Activated CD4-positive, alpha-beta T cell treated with anti-CD3 and anti-CD28 coated beads for 1 hour (primary cell): ENCODE results near the gene LRRC8D.

Experiments
- DNase-seq: peaks from one replicate; pipeline ENCODE4 v3.0.0-alpha.2; 2020

Gene LRRC8D

GRCh38 chr1:89872567-89872966, 51.7 kb downstream of the LRRC8D start:
- DNase-seq: no peak

DNA sequence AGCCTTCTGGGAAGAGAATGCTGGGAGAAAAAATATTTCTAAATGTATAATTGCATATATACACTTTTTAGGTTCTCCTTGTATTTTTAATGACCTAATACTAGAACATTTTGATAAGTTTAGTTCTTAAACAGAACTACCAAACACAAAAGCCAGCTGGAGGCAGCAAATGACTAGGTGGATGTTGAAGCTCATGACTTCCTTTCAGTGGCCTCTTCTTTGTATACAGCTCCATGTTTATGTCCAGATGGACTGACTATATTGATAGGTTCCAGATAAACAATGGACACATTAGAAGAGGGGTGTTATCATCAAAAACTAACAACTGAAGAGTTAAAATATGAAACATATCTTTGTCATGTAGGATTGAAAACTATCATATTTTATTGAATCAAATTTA, 52.5 kb downstream of the LRRC8D start:
- no peak for DNase-seq

DNA sequence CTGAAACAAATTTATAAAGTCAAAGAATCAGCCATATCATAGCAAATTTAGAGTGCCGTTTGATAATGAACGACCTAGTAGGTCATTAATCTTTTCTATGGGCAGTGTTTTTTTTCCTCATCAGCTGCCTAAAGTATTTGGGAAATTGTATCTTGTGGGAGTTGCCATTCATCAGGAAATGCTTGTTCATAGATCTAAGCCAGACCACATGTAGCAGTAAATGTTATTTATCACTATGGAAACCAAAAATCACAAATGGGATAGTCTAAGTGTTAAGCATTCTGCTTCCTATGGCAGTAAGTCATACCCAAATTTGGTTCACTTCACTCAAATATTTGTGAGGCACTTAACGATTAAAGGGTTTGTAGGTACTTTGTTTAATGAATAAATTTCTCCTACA, 52.9 kb downstream of the LRRC8D start:
- no peak for DNase-seq

DNA sequence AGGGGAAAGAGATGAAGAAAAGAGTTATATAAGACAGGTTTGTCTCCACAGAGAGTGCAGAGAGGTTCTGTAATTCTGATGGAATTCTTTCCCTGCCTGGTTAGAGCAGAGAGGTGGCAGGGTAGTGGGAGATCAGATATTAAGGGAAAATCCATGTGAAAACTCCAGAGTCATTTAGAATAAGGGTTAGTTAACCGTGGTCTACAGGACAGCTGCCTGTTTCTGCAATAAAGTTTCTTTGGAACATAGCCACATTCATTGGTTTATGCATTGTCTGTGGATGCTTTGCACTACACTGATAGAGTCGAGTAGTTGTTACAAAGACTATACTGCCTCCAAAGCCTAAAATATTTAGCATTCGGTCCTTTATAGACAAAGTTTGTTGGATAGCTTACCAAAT, 55.6 kb downstream of the LRRC8D start:
- no peak for DNase-seq

DNA sequence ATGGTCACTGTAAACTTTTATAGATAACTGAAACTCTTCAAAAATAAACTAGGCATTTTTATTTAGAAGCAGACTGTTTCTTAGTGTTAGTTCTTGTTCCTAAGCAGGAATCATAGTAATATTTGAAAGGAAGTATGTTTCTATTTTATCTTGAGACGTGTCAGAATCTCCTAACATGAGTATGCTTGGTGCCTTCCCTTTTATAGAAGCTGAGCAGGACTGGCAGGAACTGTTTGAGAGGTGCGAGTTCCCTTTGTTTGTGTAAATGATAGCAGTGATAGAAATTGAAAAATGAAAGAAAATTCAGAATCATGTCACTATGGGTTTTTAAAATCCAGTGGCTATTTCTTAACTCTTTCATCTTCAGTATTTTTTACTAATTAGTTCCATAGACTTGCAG, 56.9 kb downstream of the LRRC8D start:
- no peak for DNase-seq

GRCh38 chr1:89878256-89878655, 57.4 kb downstream of the LRRC8D start:
- no peak for DNase-seq

GRCh38 chr1:89880679-89881078, 59.8 kb downstream of the LRRC8D start:
- no peak for DNase-seq

DNA sequence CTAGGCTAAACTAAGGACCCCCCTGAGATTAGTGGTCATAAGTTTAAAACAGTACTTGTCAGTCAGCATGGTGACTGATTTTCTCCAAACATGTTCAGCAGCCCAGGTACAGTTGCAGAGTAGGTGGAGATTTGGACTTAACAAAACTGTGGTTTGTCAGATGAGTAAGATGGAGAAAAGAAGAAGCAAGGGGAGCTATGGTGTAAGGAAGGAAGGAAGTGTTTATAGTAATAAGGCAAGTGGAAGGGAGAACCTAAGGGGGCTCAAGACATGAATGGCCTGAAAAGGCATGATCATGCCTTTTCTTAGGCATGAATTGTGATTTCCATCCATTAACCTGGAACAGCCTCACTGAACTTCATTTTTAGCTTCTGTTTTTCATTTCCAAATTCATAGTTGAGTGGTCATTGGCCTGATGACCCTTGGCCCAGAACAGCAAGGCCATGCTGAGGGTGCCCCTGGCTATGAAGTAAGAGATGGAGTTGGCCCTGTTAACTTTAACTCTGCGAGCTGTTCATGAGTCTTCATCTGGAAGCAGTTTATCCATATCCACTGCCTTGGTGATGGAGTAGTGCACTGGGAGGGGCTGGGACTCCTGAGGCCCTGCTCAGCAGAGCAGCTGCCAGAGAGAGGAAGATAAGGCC, 60.7 kb downstream of the LRRC8D start:
- DNase-seq: no peak

DNA sequence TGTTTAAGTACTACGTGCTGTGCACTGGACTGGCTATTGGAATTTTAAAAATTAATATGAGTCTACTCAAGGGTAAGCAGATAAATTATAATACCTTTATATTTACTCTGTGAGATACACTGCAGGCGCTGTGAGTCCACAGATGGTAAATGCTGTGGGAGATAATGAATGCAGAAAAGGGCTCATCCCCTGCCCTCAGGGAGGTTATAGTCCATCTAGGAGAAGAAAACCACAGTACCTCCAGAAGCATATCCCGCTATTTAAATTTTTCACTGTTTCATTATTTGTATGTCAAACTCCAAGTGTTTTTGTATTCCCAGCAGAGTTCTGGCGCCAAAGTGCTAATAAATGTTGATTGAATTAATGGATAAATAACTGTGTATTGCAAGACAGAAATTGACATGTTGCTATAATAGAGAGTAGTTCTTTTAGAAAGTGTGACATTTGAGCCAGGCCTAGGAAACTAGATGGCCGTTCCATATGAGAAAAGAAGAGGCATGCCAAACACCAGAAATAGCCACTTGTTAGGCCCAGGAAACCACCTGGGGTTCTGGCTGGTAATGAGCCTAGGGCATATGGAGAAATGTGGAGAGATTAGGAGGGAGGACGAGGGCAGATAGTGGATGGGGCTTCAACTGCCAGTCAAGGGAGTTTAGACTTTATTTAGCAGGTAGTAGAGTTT, 61.7 kb downstream of the LRRC8D start:
- no peak for DNase-seq

DNA sequence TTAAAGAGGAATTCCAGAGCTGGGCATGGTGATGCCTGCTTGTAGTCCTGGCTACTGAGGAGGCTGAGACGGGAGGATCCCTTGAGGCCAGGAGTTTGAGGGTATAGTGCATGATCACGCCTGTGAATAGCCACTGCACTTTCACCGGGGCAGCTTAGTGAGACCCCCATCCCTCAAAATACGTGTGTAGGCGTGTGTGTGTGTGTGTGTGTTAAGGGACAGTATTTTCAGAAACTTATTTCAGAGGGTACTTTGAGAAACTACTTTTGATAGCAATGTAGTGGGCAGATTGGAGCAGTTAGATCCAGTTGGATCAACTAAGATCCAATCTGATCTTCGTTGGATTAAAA, 62.2 kb downstream of the LRRC8D start:
- no peak for DNase-seq

- DNase-seq: no peak
Measured at GRCh38 chr1:89884718-89885596, 64.1 kb downstream of the LRRC8D start.

DNA sequence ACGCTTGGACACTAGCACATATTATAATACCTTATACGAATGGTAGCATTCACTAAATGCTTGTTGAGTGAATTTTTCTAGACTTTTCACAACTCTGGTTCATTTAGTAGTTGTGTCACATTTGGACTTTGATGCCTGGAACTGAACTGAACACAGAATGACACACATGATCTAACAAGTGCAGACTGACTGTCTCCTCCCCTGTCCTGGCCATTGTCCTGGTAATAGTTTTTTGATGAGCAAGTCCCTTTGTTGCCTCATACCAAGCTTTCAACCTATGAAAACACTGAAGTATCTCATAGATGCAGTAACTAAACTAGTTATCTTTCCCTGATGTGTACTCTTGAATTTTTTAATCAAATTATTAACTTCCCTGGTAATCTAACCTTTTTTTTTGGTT, 66.4 kb downstream of the LRRC8D start:
- DNase-seq: no peak

DNA sequence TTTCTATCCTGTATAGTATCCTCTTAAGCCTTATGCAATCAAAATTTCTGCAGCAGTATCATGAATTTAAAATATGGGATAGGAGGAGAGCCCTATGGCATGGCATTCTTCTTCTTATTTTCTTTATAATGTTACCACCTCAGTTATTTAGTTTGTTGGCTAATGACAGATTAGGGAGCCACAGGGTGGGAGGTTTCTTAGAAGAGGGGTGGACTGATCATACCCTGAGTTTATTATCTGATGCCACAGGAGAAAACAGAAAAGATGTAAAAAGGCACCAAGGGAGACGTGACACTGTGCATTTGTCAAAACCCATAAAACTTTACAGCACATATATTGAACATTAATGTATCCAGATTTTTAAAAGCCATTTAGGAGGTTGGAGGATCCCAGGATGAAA, 66.9 kb downstream of the LRRC8D start:
- DNase-seq: no peak

DNA sequence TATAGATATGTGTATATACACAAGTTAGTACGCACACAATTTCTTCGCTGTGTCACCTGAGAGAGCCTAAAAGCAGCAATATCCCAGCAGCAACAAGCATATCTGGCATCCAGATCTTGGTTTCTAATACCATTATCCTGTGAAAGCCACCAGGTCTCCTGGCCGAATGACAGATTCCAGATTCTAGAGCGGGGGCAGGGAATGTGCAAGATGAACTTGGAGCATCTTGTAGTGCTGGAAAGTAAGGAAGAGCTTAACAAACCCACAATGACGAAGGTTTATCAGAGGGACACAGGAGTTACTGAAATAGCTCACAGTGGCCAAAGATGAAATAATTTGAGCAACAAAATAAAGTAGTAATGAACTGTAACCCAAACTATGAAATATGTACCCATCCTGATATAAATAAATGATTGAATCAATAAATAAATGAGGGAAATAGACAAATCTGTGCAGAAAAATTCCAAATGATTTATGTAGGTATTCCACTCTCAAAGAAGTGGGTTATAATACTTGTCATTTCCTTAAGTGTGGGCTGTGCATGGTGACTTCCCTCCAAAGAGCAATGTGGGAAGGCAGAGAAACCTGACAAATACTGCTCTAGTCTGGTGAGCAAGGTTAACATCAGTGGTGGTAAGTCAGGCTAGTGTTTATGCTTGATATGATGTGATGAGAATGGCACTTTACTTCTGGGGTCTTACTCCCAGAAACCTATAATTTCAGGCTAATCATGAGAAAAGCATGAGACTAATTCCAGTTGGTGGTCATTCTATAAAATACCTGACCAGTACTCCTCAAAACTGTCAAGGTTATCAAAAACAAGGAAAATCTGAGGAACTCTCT, 67.9 kb downstream of the LRRC8D start:
- no peak for DNase-seq

GRCh38 chr1:89889323-89889615, 68.4 kb downstream of the LRRC8D start:
- no peak for DNase-seq

DNA sequence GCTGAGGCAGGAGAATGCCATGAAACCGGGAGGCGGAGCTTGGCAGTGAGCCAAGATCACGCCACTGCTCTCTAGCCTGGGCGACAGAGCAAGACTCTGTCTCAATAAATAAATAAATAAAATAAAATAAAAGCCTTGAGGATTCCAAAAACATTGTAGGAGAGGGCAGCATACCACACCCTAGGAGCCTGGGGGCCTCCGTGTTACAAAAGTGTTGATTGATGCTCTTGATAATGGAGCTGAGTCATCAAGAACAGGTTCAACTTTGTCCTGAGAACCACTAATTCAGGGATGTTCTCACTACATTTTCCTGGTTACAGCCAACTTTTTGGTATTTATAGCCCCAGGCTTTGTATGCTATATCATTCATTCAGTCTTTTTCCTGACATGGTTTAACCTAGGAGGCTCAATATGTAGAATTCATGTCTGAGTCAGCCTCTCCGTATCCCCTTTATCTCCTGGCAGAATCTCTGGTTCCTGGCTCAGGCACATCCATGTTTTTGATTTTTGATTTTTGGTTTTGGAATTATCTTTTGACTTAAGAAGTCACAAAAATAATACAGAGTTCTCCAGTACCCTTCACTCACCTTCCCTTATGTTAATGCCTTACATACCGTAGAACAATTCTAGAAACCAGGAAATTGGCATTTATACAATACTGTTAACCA, 69.4 kb downstream of the LRRC8D start:
- no peak for DNase-seq

DNA sequence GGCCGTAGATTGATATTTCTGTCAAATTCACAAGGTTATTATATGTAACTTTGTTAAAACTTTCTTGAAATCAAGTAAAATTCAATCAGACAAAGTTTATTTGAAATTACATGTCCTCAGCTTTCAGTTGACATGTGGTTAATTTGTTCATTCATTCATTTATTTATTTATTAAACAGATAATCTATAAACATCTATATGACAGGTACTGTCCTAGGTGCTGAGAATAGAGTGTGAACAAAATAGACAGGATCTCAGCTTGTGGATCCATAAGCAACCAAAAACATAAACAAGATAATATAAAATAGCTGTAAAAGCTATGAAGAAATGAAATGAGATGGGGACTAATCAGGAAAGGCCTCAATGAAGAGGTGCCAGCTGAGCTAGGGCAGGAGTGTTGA, 72.0 kb downstream of the LRRC8D start:
- no peak for DNase-seq

DNA sequence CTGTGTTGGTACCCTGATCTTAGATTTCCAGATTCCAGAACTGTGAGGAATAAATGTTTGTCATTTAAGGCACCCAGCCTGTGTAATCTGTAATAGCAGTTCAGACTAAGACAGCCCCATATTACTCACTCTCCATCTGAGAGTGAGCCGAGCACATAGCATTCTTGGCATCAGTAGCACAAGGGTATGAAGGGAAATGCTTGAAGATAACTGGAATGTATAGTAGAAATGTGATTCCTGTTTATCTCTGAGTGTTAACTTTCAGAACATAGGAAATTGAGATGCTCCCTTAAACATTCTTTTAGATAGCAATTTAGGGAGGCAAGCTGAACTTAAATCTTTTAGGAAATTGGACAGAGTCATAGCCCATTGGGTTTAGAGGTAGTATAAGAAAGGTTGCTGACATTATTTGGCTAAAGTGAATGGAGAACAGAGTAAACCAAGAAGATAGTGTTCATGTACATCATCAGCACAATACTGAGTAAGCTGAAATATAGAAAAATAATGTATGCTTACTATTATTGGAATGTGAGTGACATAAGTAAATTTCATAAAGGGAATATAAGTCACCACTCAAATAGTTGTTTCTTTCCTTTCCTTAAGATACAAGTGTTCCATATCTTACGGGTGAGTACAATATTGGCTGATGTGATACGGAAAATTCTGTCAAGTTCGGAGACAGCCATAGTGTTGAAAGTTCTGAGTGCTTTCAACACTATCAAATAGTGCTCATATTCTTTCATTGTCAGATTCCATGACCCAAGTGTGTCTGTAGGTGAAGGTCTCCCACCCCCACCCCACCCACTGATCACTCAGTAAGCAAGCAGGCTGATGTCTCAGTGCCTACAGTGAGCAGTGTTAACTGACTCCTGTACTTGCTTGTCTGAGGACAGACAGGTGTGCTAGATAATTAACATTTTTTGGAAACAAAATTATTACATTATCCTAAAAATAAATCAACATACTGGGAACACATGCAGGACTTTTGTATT, 73.7 kb downstream of the LRRC8D start:
- DNase-seq: no peak

- DNase-seq: no peak
Measured at GRCh38 chr1:89896105-89896942, 75.5 kb downstream of the LRRC8D start.

DNA sequence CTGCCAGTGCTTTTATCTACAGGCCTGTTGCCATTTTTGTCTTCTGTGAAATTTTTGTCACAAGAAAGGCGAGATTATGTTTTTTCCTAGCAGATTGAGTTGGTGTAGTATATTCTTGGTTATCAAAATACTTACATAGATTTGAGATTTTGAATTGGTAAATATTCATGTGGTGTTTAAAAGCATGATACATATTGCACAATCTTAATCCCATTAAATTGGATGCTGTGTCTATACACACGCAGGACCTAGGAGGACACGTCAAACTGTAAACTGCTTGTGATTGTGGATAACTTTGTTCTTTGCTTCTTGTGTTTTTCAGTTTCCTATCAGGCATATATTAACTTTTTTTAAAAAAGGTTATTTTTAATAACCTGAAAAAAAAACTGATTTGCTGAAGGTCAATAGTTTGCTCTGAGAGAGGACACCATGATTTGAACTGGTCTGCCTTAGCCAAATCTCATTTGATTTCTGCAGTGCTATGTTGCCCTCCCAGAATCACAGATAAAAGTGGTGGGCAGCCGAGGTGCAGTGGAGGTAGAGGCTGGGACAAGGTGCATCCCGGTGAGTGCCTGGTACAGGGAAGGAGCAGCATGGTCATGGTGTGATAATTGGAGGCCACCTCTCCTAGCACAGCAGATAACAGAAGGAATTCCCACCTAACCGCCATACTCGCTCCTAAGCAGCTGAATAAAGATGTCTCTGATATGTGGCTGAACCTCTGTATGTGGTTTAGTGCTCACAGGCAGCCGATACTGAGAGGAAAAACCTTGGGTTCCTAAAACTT, 76.7 kb downstream of the LRRC8D start:
- no peak for DNase-seq
